Measurements from ENCODE around the gene SMIM15.

The SMIM15 gene

DNA sequence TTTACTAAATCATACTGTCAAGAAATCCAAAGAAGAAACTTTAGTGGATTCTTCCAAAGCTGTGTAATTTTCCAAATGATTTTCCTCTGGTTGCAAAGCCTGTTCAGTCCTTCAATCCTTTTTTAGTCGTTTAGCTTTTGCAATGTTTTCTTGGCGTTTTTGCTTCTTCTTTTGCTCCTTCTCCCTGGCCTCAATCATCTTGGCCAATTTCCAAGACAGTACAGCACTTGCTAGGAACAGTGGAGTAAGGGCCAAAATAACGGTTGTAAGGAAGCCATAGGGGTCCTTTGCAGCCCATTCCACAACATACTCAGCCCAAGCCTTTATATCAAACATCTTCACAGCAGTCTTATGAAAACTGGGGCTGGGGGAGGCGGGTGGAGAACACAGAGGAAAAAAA, 2.4 kb downstream of the SMIM15 start:
- DNase-seq (ENCODE audit: low read depth) = no peak

DNA sequence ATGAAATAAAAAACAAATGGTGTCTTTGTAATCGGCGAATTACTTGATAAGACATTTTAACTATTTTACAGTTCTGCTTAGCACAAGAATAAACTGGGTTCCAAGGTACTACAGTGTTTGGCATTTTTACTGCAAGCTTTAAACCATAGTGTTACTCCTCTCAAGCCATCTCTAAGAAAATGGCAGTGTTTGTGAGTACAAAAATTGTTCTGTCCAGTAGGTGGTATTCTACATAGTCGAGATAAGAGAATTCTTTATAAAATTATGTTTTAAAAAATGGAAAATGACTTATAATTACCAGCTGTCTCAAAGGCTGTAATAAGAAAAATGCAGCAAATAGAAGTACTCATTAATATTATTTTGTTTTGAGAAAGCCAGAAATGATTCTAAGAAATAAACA, 3.2 kb downstream of the SMIM15 start:
- no peak for DNase-seq (ENCODE audit: low read depth)

DNA sequence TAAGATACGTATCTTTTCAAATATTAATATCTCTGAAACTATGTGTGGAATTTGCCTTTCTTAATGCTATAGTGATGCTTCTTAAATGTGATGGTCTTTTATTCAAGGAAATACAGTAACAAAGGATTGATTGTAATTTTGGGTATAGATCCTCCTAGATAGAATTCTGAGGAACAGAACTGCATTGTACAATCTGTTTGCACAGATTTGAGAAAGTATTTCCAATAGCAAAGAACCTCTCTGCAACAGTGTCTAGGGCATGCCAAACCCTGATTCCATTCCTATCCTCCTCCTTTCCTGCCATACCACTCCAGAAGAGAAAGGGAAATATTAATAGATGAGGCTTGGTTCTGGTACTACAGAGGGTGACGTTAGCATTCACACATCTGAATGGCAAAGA, 10.4 kb downstream of the SMIM15 start:
- DNase-seq (ENCODE audit: low read depth) = no peak

DNA sequence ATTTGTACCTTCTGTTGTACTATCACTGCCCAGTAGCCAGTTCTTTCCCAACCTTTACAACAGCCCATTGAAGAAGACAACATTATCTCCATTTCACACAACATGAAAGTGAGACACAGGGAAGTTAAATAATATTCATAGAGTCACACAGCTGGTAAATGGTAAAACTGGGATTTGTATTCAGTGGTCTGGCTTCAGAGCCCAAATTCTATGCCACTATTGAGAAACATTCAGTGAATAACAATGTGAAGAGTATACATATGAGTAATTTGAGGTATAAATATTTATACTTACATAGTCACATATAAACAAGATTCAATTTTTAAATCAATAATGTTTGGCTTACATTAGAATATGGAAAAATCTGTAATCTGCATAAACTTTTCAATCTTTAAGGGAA, 13.8 kb downstream of the SMIM15 start:
- DNase-seq (ENCODE audit: low read depth) = no peak

DNA sequence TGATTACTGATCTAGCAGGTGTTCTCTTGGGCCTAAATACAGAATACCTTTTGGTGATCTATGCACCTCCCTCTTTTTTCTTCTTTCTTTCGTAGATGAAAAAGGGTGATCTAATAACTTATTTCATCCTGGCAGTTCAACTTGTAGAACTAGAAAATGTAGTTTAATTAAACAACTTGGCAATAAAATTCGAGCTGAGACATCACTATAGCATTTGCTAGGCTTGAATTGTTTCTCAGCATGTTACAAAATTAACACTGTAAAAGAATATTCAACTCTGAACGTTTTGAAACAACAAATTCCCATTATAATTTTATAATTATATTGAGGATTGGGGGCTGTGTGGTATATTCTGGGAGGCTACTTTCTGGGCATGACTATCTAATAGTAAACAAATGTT, 19.5 kb downstream of the SMIM15 start:
- no peak for DNase-seq (ENCODE audit: low read depth)

DNA sequence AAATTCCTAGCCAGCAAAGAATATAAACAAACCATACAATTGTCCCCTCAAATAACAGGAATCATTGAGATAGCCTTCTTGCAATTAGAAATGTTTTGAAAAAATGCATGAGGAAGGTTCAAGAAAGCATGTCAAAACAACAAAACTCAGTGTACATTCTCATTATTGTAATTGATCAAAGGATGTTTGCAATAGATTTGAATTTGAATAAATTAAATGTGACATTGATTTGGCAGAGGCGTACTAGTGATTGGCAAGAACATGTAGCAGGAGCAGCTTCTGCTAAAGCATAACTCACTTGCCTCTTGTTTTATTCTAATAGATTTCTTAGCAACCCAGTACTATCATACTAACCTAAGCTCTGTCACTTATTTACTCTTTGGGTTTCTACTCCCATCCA, 19.9 kb downstream of the SMIM15 start:
- no peak for DNase-seq (ENCODE audit: low read depth)

DNA sequence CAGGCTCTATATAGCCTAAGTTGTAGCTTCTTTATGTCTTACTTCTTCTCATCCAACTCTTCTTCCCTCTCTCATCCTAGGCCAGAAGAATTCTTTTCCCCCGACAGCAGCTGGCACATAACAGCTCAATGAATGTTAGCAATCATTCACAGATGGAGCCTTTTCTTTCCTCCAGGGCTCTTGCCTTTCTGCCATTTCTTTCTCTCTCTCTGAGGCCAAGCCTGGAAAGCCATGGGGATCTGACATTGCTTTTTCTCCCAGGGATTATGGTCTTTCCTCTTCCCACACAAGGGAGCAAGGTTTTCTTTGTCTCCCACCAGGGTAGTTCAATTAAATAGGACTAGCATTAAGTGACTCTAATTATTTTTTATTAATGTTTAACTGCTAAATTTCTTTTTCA, 20.5 kb downstream of the SMIM15 start:
- no peak for DNase-seq (ENCODE audit: low read depth)

DNA sequence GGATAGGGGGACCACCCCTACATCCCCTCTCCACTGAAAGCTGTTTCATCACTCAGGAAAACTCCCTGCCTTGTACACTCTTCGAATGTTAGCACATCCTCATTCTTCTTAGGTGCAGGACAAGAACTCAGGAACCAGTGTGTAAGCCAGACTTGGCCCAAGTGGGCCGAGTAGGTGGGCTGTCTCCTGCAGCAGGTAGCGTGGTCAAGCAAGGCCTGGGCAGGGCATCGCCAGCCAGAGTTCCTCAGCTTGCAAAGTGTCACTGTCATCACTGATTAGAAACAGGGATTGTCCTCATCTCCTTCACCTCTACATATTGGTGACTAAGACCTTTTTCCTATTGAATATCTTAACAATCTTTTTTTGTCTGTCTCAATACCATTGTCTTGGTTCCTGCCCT, 22.3 kb downstream of the SMIM15 start:
- DNase-seq (ENCODE audit: low read depth) = no peak

DNA sequence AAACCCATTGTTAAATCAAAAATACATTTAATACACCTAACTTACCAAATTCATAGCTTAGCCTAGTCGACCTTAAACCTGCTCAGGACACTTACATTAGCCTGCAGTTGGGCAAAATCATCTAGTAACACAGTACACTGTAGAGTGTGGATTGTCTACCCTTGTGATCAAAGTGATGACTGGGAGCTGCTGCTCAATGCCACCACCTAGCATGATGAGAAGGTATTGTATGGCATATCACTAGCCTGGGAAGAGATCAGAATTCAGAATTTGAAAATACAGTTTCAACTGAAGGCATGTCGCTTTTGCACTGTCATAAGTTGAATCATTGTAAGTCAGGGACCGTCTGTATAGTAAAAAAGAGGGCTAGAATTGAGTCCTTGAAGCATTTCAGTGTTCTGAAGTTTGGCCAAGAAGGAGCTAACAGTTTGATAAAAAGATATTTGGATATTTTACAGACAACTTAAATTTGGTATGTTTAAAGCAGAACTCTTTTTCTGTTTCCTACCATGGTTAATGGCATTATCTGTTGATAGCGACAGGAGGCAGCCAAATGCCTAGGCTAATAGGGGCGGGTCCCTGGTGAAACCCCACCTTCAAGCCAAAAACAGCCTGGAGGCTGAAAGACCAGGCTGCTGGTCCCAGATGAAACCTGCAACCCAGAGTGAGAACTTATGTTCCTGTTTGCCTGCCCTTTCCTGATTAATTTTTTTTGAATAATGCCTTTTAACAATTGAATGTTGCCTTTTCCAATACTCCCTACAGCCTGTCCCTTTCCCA, 23.0 kb downstream of the SMIM15 start:
- no peak for DNase-seq (ENCODE audit: low read depth)

DNA sequence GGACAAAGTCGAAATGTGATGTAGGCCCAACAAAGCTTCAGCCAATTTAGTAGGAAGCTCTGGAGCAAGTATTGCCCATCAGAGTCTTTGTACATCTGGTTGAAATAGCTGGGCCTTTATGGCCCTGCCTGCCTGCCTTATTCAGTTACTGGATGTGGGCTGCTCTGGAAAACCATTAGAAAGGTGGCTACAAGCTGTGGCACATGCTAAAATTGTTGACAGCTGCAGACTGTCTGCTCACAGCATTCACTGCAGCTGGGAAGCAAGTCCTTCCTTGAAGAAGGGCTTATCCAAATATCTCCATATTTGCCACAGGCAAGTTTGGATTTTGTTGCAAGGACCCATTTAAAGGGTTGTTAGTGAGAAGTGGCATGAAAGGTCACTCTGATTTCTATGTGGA, 24.4 kb downstream of the SMIM15 start:
- no peak for DNase-seq (ENCODE audit: low read depth)

DNA sequence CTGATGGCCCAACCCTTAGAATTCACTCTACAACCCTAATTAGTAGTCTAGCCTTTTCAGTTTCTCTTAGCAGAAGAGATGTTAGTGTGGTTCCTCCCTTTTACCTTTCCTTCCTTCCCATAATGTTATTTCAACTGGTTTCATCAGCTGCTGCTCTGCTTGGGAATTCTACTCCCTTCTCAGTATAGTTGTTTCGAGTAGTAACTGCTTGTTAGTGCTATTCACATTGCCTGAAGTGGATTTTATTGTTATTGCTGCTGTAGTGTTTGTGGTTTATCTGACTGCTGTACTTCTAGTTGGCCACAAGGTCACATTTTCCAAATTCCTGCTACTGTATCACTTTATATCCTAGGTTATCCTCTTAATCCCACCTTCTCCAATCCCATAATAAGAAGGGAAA, 29.7 kb downstream of the SMIM15 start:
- DNase-seq (ENCODE audit: low read depth) = no peak

DNA sequence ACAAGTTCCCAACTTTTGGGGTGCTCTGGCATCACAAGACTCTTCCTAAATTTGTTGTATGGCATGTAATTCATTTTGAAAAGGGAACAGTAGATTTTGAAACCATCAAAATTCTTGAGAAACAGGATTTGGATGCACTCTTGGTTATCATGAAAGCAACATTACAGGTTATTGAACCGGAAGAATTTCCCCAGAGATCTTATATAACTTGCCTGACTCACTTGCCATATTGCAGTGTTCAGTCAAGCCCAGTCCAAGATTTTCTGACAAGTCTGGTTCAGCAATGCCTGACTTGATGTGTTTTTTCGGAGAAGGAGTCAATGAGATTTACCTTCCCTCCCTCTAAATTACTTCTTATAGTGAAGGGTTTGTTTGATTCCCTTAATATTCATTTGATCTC, 32.0 kb downstream of the SMIM15 start:
- no peak for DNase-seq (ENCODE audit: low read depth)

DNA sequence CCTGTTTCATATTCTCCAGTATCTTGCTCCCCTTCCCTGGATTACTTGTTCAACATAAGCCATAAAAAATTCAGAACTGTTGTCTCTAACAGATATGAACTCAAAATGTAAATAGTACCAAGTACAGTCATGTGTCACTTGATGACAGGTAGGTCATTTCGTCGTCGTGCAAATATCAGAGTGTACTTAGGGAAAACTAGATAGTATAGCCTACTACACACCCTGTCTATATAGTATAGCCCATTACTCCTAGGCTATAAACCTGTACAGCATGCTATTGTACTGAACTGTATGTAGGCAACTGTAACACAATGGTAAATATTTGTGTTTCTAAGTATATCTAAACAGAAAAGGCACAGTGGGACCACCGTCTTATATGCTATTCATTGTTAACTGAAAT, 39.1 kb downstream of the SMIM15 start:
- DNase-seq (ENCODE audit: low read depth) = no peak

DNA sequence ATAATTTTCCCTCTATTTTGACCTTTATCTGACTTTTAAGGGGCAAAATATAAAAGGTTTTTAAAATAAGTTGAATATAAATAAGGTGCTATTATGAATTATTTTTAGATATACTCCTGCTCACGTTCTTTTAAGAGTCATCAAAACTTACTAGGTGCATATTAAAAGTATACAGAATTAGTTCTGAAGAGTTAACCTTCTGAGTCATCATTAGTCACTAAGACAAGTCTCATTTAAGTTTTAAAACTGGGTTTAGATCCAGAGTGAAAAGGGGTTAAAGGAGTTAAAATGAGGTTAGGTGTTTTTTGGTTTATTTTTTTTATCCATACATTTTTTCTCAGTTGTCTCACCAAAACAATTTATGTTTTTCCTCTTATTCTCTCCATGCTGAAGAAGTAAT, 41.7 kb downstream of the SMIM15 start:
- DNase-seq (ENCODE audit: low read depth) = no peak

DNA sequence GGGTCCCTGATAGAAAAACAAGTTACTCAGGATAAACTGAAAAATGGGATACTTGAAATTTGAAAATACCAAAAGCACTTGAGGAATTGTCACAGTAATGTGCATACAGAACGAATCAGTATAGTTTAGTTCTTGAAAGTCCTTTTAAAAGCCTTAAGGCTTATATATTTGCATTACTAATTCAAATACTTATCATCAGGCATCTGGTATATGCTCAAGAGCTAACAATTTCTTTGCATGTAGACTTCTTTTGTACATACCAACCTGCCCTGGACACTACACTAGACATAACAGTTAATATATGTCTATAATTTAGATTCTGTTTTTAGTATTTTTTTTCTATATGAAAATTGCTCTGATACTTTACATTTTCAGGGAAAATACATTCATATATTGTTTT, 43.2 kb downstream of the SMIM15 start:
- no peak for DNase-seq (ENCODE audit: low read depth)

DNA sequence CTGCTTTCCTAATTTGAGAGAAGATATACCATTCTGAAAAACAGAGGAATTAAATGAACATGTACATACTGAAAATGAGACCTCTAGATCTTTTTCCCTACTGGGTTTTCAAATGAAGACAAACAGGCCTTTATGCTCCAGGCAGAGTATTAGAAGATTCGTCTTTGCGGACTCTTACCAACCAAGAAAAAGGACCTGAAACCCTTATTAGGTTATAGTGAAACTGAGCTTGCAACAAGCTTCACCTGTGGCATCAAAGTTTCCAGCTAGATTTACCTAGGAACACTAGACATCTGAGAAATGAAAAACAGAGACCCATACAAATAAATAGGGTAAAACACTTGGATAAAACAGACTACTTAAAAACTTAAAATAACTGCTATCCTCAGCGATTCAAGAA, 46.3 kb downstream of the SMIM15 start:
- no peak for DNase-seq (ENCODE audit: low read depth)

DNA sequence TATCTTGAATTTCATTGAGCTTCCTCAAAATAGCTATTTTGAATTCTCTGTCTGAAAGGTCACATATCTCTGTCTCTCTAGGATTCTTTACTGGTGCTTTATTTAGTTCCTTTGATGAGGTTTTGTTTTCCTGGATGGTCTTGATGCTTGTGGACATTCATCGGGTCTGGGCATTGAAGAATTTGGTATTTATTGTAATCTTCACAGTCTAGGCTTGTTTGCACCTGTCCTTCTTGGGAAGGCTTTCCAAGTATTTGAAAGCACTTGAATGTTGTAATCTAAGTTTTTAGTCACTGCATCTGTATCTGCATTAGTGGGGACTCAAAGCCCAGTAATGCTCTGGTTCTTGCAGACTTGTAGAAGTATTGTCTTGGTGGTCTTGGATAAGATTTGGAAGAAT, 47.8 kb downstream of the SMIM15 start:
- DNase-seq (ENCODE audit: low read depth) = no peak
